Tibial nerve (tissue), 3 donors: ENCODE data around the gene PTBP1.

Experiments
- POLR2A ChIP-seq, 2 donors: fragments of 450-650 bp; IDR thresholded peaks; one replicate each; pipeline ENCODE4 v1.6.1; 2017; ENCODE audit warnings: antibody characterized with exemption in 2 of 2, mild to moderate bottlenecking in 2 of 2, moderate library complexity in 2 of 2
- TF ChIP-seq, protein P1 (sequence below), 5 experiments: fragments of 200-600 bp in 3 of 5; fragments of 450-650 bp in 2 of 5; sonication (generic) in 3 of 5; IDR thresholded peaks; one replicate each; pipeline ENCODE4 v1.5.1; 2016 to 2019; ENCODE audit warnings: antibody characterized with exemption in 5 of 5, mild to moderate bottlenecking in 3 of 5, moderate library complexity in 2 of 5

DNA sequence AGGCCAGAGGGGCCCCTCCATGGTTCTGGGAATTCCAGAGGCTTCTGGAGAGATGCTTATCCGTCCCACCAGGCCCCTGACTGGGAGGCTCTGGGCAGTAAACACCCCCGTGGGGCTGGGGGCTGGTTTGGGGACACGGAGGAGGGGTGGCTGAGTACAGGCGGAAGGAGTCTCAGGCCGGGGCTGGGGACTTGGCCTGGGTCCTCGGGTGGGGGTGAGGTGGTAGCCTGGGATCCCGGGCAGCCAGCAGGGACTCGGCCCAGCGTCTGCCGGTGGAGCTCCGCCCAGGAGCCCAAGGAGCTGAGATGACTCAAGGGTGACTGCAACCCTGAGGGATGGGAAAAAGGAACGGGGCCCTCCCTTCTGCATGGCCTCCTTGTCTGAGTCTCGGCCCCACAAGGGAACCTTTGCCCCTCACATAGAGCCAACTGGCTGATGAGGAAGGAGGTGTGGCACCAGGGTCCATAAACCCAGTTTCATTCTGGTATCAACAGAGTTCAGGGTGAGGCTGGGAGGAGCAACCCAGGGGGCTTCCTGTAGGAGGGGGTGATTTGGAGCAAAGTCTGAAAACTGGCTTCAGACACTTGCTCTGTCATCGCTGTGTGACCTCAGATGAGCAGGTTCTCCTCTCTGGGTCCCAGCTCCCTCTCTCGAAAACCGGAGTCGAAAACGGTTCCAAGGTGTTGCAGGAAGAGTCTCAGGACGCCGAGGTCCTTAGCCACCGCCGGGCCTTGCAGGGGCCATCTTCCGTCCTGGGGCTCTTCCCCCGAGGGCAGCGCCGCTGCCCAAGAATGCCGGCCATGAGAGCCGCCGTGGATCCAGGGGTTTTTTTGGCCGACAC is 45.5 kb upstream of the PTBP1 start:
- TF ChIP-seq, protein P1, sequence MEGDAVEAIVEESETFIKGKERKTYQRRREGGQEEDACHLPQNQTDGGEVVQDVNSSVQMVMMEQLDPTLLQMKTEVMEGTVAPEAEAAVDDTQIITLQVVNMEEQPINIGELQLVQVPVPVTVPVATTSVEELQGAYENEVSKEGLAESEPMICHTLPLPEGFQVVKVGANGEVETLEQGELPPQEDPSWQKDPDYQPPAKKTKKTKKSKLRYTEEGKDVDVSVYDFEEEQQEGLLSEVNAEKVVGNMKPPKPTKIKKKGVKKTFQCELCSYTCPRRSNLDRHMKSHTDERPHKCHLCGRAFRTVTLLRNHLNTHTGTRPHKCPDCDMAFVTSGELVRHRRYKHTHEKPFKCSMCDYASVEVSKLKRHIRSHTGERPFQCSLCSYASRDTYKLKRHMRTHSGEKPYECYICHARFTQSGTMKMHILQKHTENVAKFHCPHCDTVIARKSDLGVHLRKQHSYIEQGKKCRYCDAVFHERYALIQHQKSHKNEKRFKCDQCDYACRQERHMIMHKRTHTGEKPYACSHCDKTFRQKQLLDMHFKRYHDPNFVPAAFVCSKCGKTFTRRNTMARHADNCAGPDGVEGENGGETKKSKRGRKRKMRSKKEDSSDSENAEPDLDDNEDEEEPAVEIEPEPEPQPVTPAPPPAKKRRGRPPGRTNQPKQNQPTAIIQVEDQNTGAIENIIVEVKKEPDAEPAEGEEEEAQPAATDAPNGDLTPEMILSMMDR (IDR thresholded peaks at IDR 0.05) = no peak
- no peak for TF ChIP-seq POLR2A (IDR thresholded peaks at IDR 0.05)
